Spleen (tissue), 7 donors: Measurements from ENCODE around the gene STOM.

Experiments
- POLR2AphosphoS5 ChIP-seq, 3 donors: sonication (generic); formaldehyde crosslinking; IDR thresholded peaks; one replicate each; pipeline ENCODE4 v1.5.1; 2017; ENCODE audit warnings: antibody characterized with exemption in 3 of 3
- TF ChIP-seq, protein P1 (sequence below), 11 experiments: fragments of 200-600 bp in 7 of 11; fragments of 450-650 bp in 4 of 11; sonication (generic) in 4 of 11; IDR thresholded peaks in 8 of 11; conservative IDR thresholded peaks in 3 of 11; 1 replicate in 7 of 11; 2 replicates in 4 of 11; pipeline versions ENCODE4 v1.4.0 to v1.8.0; 2016 to 2021; ENCODE audit warnings: antibody characterized with exemption in 11 of 11, inconsistent platforms in 4 of 11, mild to moderate bottlenecking in 1 of 11
- donor health status: DM: no; HTN: no; CAD: no; lungs with moderate emphysema.
- donor health status: DM: no; HTN: no; CAD: no.
- donor health status: DM: no; HTN: no; CAD: no.

DNA sequence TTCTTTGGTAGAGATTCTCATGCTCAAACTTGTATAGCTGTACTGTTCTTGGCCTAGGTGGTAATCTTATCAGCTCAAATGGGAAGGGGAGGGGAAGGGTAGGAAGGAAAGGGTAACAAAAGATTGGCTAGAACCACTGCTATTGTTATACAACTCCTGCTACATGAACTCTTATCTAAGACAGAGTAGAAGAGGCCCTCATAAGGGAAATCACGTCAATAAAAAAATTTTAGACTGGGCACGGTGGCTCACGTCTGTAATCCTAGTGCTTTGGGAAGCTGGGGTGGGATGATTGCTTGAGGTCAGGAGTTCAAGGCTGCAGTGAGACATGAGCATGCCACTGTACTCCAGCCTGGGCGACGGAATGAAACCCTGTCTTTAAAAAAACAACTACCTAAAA is 15.9 kb downstream of the STOM start:
- TF ChIP-seq, protein P1, sequence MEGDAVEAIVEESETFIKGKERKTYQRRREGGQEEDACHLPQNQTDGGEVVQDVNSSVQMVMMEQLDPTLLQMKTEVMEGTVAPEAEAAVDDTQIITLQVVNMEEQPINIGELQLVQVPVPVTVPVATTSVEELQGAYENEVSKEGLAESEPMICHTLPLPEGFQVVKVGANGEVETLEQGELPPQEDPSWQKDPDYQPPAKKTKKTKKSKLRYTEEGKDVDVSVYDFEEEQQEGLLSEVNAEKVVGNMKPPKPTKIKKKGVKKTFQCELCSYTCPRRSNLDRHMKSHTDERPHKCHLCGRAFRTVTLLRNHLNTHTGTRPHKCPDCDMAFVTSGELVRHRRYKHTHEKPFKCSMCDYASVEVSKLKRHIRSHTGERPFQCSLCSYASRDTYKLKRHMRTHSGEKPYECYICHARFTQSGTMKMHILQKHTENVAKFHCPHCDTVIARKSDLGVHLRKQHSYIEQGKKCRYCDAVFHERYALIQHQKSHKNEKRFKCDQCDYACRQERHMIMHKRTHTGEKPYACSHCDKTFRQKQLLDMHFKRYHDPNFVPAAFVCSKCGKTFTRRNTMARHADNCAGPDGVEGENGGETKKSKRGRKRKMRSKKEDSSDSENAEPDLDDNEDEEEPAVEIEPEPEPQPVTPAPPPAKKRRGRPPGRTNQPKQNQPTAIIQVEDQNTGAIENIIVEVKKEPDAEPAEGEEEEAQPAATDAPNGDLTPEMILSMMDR (IDR thresholded peaks at IDR 0.05 in 8 of 11, conservative IDR thresholded peaks at IDR 0.05 in 3 of 11) = no peak
- peak in 2 of 3 donors; percentile 20 to 63 for TF ChIP-seq POLR2AphosphoS5 (IDR thresholded peaks at IDR 0.05)
